Astrocyte of the spinal cord (primary cell): ENCODE results near the gene CLASP1.

Experiments used
- DNase-seq: peaks from one replicate; pipeline ENCODE4 v3.0.0; 2011; ENCODE audit warnings: low read depth, low spot score
- H3K4me3 ChIP-seq: 2 replicates; pipeline ENCODE4 v1.5.1; 2011; ENCODE audit warnings: low read depth, mild to moderate bottlenecking, low read length, moderate library complexity
- in situ Hi-C: cut with HindIII; loops from 2 replicates; pipeline ENCODE4 v1.10.0; 2017; ENCODE audit warnings: low sequenced_read_pairs
- TF ChIP-seq, protein P1 (sequence below): IDR thresholded peaks from 2 replicates; pipeline ENCODE4 v1.5.1; 2012; ENCODE audit warnings: low read depth, mild to moderate bottlenecking, low read length, inconsistent platforms

The CLASP1 gene

GRCh38 chr2:121534007-121534406, 115.3 kb downstream of the CLASP1 start:
- no peak overlapping the region for H3K4me3 ChIP-seq
- TF ChIP-seq, protein P1, sequence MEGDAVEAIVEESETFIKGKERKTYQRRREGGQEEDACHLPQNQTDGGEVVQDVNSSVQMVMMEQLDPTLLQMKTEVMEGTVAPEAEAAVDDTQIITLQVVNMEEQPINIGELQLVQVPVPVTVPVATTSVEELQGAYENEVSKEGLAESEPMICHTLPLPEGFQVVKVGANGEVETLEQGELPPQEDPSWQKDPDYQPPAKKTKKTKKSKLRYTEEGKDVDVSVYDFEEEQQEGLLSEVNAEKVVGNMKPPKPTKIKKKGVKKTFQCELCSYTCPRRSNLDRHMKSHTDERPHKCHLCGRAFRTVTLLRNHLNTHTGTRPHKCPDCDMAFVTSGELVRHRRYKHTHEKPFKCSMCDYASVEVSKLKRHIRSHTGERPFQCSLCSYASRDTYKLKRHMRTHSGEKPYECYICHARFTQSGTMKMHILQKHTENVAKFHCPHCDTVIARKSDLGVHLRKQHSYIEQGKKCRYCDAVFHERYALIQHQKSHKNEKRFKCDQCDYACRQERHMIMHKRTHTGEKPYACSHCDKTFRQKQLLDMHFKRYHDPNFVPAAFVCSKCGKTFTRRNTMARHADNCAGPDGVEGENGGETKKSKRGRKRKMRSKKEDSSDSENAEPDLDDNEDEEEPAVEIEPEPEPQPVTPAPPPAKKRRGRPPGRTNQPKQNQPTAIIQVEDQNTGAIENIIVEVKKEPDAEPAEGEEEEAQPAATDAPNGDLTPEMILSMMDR = no peak
- in situ Hi-C loops = no loop called here
- DNase-seq = no peak

DNA sequence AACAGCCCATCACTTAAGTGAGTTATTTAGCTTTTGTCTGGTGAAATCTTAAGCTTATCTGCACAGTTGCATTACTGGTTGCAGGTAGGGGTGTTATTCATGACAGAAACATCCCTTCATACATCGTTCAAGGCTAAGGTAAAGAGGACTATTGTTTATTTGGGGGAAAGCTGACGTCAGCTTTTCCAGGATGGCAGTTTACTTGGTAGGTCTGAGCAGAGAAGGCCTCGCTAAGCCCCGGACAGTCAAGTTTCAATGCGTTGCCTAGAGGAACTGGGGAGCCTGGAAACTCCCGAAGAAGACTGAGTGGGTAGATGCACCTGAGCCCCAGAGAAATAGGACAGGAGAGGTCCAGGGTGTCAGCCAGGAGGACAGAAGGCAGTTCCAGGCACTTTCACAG, 116.4 kb downstream of the CLASP1 start:
- no peak overlapping the region for H3K4me3 ChIP-seq
- no peak for DNase-seq
- in situ Hi-C loops = no loop called here
- TF ChIP-seq, protein P1 = no peak

DNA sequence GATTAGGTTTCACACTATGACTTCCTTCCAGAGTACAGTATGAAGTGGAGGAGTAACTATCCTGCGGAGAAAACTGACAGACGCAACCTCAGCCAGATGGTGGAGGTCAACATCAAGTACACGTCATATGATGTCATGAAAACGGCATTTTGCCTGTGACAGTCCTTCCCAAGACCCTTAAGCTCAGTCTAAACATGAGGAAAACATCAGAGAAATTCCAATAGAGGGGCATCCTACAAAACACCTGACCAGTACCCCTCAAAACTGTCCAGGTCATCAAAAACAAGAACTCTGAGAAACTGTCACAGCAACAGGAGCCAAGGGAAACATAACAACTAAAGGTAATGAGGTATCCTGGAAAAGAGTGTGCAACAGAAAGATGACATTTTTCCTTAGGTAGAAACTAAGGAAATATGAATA, 116.9 kb downstream of the CLASP1 start:
- peak; percentile 53 for DNase-seq
- TF ChIP-seq, protein P1 = no peak
- H3K4me3 ChIP-seq = no peak overlapping the region
- in situ Hi-C loops = no loop called here

DNA sequence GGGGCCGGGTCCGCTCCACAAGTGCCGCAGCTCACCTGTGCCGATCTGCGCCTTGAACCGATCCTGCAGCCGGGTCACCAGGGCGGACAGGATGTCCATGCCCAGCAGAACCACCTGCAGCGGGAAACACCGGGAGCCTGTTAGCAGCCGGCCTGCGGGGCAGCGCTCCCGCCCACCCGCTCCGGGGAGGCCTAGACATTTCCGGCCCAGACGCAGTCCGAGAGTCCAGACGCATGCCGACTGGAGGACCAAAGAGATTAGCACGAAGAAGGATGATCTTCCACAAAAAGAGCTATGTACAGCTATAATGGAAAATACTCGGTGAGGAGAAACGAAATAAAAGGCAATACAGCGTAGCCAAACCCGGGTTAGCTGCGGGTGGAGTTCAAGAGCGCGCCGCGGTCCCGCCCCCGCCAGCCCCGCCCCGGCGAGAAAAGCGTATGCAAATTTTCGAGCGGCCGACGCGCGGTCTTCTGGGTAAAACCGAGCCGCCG, 119.0 kb downstream of the CLASP1 start:
- TF ChIP-seq, protein P1 = no peak
- in situ Hi-C loops = no loop called here
- DNase-seq = peak; percentile 88
- peak overlapping the region; percentile 56 for H3K4me3 ChIP-seq

- in situ Hi-C loops = no loop called here
- peak; percentile 75 for DNase-seq
- H3K4me3 ChIP-seq = peak overlapping the region; percentile 56
- TF ChIP-seq, protein P1 = no peak
Observed at GRCh38 chr2:121529439-121530211, 119.6 kb downstream of the CLASP1 start.

GRCh38 chr2:121527009-121527682, 122.1 kb downstream of the CLASP1 start:
- TF ChIP-seq, protein P1 = no peak
- no peak overlapping the region for H3K4me3 ChIP-seq
- in situ Hi-C loops = no loop called here
- no peak for DNase-seq
